OCI-LY1 (cell line): ENCODE measurements around the gene CDS1.

Experiments used
- CTCF ChIP-seq: fragments of 200-600 bp; sonication (generic), shearing (Covaris generic); IDR thresholded peaks from 2 replicates; pipeline ENCODE4 v1.5.1; 2017; ENCODE audit warnings: mild to moderate bottlenecking, antibody characterized with exemption, low read length, moderate library complexity, mixed read lengths
- EZH2 ChIP-seq: fragments of 200-600 bp; sonication (generic), shearing (Covaris generic); IDR thresholded peaks from 2 replicates; pipeline ENCODE4 v1.8.0; 2017; ENCODE audit warnings: borderline replicate concordance, mixed run types, mild to moderate bottlenecking, antibody characterized with exemption, low read length, moderate library complexity, mixed read lengths

- TF ChIP-seq CTCF (no peak), EZH2 (no peak)
These were observed 14.5 kb downstream of the CDS1 start for GRCh38 chr4:84597450-84597849.
